Activated CD4-positive, alpha-beta T cell treated with anti-CD3 and anti-CD28 coated beads for 36 hours (primary cell): Measurements from ENCODE around the gene SEPTIN2. TPM values are rescaled to one million over a fixed set of nuclear protein-coding genes. Genes with fewer than 3 reads are reported as not detected.
"Not testable (repeated sequence)": the region's sequence is repeated elsewhere in the genome, so short reads cannot be mapped to it uniquely, and the experiment has no call there.

Experiments
- ATAC-seq: fragments of 200-7000 bp; cut with Tn5 transposase; one replicate; pipeline ENCODE4 v1.10.0; 2021; ENCODE audit warnings: mild to moderate bottlenecking, moderate library complexity
- CTCF ChIA-PET: fragments of 350-600 bp; sonication (Branson Sonifier 250); formaldehyde crosslinking; loops from one replicate; lab custom pipeline; 2021; ENCODE audit warnings: antibody characterized with exemption; lab: Charles Lee
- POLR2A ChIA-PET: fragments of 350-600 bp; sonication (Branson Sonifier 250); formaldehyde crosslinking; loops from one replicate; lab custom pipeline; 2021; ENCODE audit warnings: antibody characterized with exemption, inconsistent platforms; lab: Charles Lee
- DNase-seq: peaks from one replicate; pipeline ENCODE4 v3.0.0-alpha.2; 2020
- H3K27ac Mint-ChIP-seq: one replicate; pipeline ENCODE4 v1.8.0; 2021; ENCODE audit warnings: mixed read lengths
- H3K27me3 Mint-ChIP-seq: one replicate; pipeline ENCODE4 v1.8.0; 2021; ENCODE audit warnings: mixed read lengths
- H3K36me3 Mint-ChIP-seq: one replicate; pipeline ENCODE4 v1.8.0; 2021; ENCODE audit warnings: low read depth, mixed read lengths
- H3K4me1 Mint-ChIP-seq: one replicate; pipeline ENCODE4 v1.8.0; 2021; ENCODE audit warnings: mixed read lengths
- H3K4me3 Mint-ChIP-seq: one replicate; pipeline ENCODE4 v1.8.0; 2021; ENCODE audit warnings: mild to moderate bottlenecking, moderate library complexity, mixed read lengths
- H3K9me3 Mint-ChIP-seq: one replicate; pipeline ENCODE4 v1.8.0; 2021; ENCODE audit warnings: low read depth, mixed read lengths
- intact Hi-C, 2 experiments: fragments of 100-400 bp; cut with DNase I in 1 of 2; cut with micrococcal nuclease in 1 of 2; formaldehyde crosslinking; loops; one replicate each; pipeline versions ENCODE4 v1.14.2 to v1.15.1; 2022 to 2024; cut with DNase I, micrococcal nuclease
- total RNA-seq, 2 experiments: library from RNA; stranded (reverse); gene quantifications; one replicate each; pipeline ENCODE4 v1.2.3, GENCODE V29; 2021

Gene SEPTIN2
- total RNA-seq, 2 experiments from 2014 or later = 161 to 173 TPM

DNA sequence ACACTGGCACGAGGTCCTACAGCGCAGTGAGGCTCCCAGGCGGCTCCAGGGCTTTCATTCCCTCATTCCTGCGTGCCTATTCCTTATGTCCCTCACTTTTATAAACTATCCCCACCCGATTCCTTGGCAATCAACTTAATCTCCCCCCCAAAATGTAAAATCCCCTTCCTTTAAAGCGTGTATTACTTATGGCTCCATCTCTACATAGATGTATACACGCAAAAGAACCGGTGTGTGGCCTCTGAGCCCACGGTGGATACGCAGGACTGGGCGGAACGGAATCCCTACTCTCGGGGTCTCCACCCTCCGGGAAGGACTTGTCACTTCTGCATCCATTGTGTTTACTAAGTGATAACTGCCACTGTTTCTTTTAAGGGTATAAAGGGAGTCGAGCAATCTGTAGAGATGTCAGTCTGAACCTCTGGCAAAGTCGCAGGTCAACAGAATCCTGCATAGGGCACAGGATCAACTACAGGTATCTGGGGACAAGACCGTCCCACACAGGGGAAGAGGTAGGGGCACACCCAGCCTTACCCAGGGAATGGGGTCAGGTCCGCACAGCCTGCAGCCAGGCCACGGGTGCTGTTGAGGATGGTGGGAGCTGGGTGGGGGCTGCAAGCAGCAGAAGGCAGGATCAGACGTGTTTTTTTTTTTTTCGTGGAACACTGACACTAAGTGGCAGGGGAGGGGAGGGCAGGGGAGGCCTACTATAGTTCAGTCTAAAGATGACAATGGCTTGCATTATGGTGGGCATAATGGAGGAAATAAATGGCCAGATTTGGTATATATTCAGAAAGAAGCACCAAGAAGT lies 42.3 kb upstream of the SEPTIN2 start:
- Mint-ChIP-seq H3K4me3 (peak overlapping the region; percentile 60), H3K36me3 (peaks cover 34% of the 10 kb centered on the region), H3K27me3 (no peaks in the 10 kb centered on the region), H3K9me3 (peaks cover 9% of the 10 kb centered on the region), H3K4me1 (peaks cover 47% of the 10 kb centered on the region), H3K27ac (no peak overlapping the region)
- POLR2A ChIA-PET = interaction anchor here (0.6 kb wide), 1 partner anchor 160 kb away, joined by 4 read pairs; no protein-coding TSS in a partner anchor
- DNase-seq = no peak
- peak; percentile 10 for ATAC-seq
- intact Hi-C loops = loop anchor here (2.0 to 5.0 kb wide), 2 partner anchors 44 to 83 kb away; partner anchors contain the start of genes FARP2 (in 1 of the 2), HDLBP (in 1 of the 2) and SEPTIN2 (in 1 of the 2)
- CTCF ChIA-PET = interaction anchor here (0.6 kb wide), 1 partner anchor 20 kb away, joined by 3 read pairs; no protein-coding TSS in a partner anchor

GRCh38 chr2:241274127-241274526 lies 41.6 kb upstream of the SEPTIN2 start:
- POLR2A ChIA-PET = no interaction called here
- Mint-ChIP-seq H3K9me3 (peaks cover 9% of the 10 kb centered on the region), H3K36me3 (peaks cover 34% of the 10 kb centered on the region), H3K27ac (no peak overlapping the region), H3K27me3 (no peaks in the 10 kb centered on the region), H3K4me1 (peaks cover 44% of the 10 kb centered on the region), H3K4me3 (no peak overlapping the region)
- ATAC-seq (no peak), DNase-seq (no peak)
- intact Hi-C loops = loop anchor here in 1 of 2 experiments (5.0 kb wide), 1 partner anchor 43 kb away; the partner anchor contains the start of genes HDLBP and SEPTIN2
- CTCF ChIA-PET = interaction anchor here (0.6 kb wide), 1 partner anchor 19 kb away, joined by 3 read pairs; no protein-coding TSS in a partner anchor

GRCh38 chr2:241275504-241275903 lies 40.2 kb upstream of the SEPTIN2 start:
- Mint-ChIP-seq H3K9me3 (peaks cover 9% of the 10 kb centered on the region), H3K4me1 (peaks cover 40% of the 10 kb centered on the region), H3K27ac (no peak overlapping the region), H3K4me3 (no peak overlapping the region), H3K36me3 (peaks cover 32% of the 10 kb centered on the region), H3K27me3 (no peaks in the 10 kb centered on the region)
- intact Hi-C loops = no loop called here
- ChIA-PET POLR2A (no interaction called here), CTCF (no interaction called here)
- DNase-seq (no peak), ATAC-seq (no peak)

GRCh38 chr2:241275910-241276309 lies 39.8 kb upstream of the SEPTIN2 start:
- ATAC-seq (no peak), DNase-seq (no peak)
- H3K4me3 Mint-ChIP-seq = no peak overlapping the region
- peaks cover 32% of the 10 kb centered on the region for H3K36me3 Mint-ChIP-seq
- no peaks in the 10 kb centered on the region for H3K27me3 Mint-ChIP-seq
- no peak overlapping the region for H3K27ac Mint-ChIP-seq
- ChIA-PET CTCF (interaction anchor here (1.2 kb wide), 1 partner anchor 135 kb away, joined by 3 read pairs; no protein-coding TSS in a partner anchor), POLR2A (no interaction called here)
- peaks cover 38% of the 10 kb centered on the region for H3K4me1 Mint-ChIP-seq
- peaks cover 9% of the 10 kb centered on the region for H3K9me3 Mint-ChIP-seq
- intact Hi-C loops = no loop called here

DNA sequence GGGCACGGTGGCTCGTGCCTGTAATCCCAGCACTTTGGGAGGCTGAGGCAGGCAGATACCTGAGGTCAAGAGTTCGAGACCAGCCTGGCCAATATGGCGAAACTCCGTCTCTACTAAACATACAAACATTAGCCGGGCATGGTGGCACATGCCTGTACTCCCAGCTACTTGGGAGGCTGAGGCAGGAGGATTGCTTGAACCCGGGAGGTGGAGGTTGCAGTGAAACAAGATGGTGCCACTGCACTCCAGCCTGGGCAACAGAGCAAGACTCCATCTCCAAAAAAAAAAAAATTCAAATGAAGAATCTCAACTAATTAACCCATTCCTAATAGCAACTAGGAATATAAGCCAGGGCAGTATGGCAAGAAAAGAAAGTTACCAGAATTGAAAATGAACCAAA lies 37.4 kb upstream of the SEPTIN2 start:
- ATAC-seq, POLR2A ChIA-PET, H3K27me3 Mint-ChIP-seq, intact Hi-C loops, H3K27ac Mint-ChIP-seq, H3K9me3 Mint-ChIP-seq, DNase-seq, H3K4me3 Mint-ChIP-seq, CTCF ChIA-PET: not testable (repeated sequence)
- Mint-ChIP-seq H3K36me3 (peaks cover 30% of the 10 kb centered on the region), H3K4me1 (peaks cover 31% of the 10 kb centered on the region)

DNA sequence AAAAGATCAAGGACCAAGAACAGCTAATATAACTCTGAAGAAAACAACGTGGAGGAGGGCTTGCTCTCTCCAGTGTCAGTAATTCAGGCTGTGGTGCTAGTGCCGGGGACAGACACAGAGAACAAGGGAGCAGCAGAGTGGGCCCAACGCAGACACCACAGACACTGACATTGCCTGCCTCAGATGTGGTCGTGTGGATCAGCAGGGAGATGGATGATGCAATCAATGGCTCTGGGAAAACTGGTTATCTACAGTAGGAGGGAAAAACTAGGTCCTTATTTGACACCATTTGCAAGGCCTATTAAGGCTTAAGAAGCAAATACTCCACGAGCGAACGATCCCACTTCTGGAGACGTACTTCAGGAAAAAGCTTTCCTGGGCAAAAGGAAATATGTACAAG lies 36.3 kb upstream of the SEPTIN2 start:
- Mint-ChIP-seq H3K27me3 (no peaks in the 10 kb centered on the region), H3K36me3 (peaks cover 28% of the 10 kb centered on the region), H3K27ac (no peak overlapping the region), H3K4me3 (no peak overlapping the region), H3K4me1 (peaks cover 27% of the 10 kb centered on the region), H3K9me3 (peaks cover 9% of the 10 kb centered on the region)
- ChIA-PET CTCF (no interaction called here), POLR2A (no interaction called here)
- intact Hi-C loops = no loop called here
- ATAC-seq (no peak), DNase-seq (no peak)

DNA sequence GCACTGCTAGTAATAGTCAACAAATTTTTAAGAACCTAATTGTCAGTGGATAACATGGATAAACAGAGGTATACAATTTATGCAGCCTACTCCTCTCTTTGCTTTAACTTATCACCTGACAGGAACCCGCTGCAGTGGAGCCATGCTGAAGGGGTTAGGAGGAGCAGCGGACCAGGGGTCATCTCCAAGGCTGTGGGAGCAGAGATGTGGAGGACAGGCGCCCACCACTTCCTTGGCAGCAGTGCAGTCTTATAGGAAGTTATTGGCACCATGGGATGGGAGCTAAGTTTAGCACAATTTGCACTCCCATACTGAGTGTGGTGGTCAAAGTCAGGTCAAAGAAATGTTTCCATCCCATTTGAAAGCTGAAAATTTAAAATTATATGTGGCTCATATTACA lies 35.9 kb upstream of the SEPTIN2 start:
- Mint-ChIP-seq H3K27ac (no peak overlapping the region), H3K9me3 (peaks cover 9% of the 10 kb centered on the region), H3K4me3 (no peak overlapping the region), H3K36me3 (peaks cover 27% of the 10 kb centered on the region), H3K4me1 (peaks cover 27% of the 10 kb centered on the region), H3K27me3 (no peaks in the 10 kb centered on the region)
- no peak for ATAC-seq
- DNase-seq = no peak
- CTCF ChIA-PET = no interaction called here
- intact Hi-C loops = no loop called here
- POLR2A ChIA-PET = no interaction called here

- ChIA-PET CTCF (interaction anchor here (1.0 kb wide), 1 partner anchor 78 kb away, joined by 3 read pairs; no protein-coding TSS in a partner anchor), POLR2A (no interaction called here)
- H3K27ac Mint-ChIP-seq = no peak overlapping the region
- no peak overlapping the region for H3K4me3 Mint-ChIP-seq
- no peak for ATAC-seq
- peaks cover 24% of the 10 kb centered on the region for H3K36me3 Mint-ChIP-seq
- H3K9me3 Mint-ChIP-seq = peaks cover 6% of the 10 kb centered on the region
- intact Hi-C loops = no loop called here
- no peak for DNase-seq
- peaks cover 27% of the 10 kb centered on the region for H3K4me1 Mint-ChIP-seq
- H3K27me3 Mint-ChIP-seq = no peaks in the 10 kb centered on the region
Measured at GRCh38 chr2:241280291-241280690, 35.4 kb upstream of the SEPTIN2 start.

DNA sequence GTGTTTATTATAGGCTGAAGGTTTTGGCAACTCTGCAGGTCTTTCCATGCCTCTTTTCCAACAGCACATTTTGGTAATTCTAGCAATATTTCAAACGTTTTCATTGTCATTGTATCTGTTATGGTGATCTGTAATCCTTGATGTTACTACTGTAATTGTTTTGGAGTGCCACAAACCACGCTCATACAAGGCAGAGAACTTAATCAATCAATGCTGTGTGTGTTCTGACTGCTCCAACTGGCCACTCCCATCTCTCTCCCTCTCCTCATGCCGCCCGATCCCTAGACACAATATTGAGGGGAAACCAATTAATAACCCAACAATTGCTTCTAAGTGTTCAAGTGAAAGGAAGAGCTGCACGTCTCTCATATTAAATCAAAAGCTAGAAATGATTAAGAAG lies 33.2 kb upstream of the SEPTIN2 start:
- Mint-ChIP-seq H3K36me3 (peaks cover 11% of the 10 kb centered on the region), H3K4me3 (no peak overlapping the region), H3K27me3 (no peaks in the 10 kb centered on the region), H3K9me3 (no peaks in the 10 kb centered on the region), H3K27ac (no peak overlapping the region), H3K4me1 (peaks cover 27% of the 10 kb centered on the region)
- CTCF ChIA-PET = interaction anchor here (0.6 kb wide), 1 partner anchor 15 kb away, joined by 3 read pairs; no protein-coding TSS in a partner anchor
- POLR2A ChIA-PET = interaction anchor here (0.6 to 0.7 kb wide), 2 partner anchors 10 to 202 kb away, joined by 7 to 10 read pairs; no protein-coding TSS in a partner anchor
- intact Hi-C loops = no loop called here
- no peak for ATAC-seq
- DNase-seq = no peak

- ChIA-PET CTCF (interaction anchor here (0.6 kb wide), 1 partner anchor 417 kb away, joined by 3 read pairs; no protein-coding TSS in a partner anchor), POLR2A (no interaction called here)
- ATAC-seq = no peak
- Mint-ChIP-seq H3K9me3 (no peaks in the 10 kb centered on the region), H3K4me3 (no peak overlapping the region), H3K4me1 (peaks cover 39% of the 10 kb centered on the region), H3K27me3 (no peaks in the 10 kb centered on the region), H3K36me3 (peaks cover 13% of the 10 kb centered on the region), H3K27ac (no peak overlapping the region)
- intact Hi-C loops = no loop called here
- no peak for DNase-seq
Measured at GRCh38 chr2:241285596-241285995, 30.1 kb upstream of the SEPTIN2 start.

GRCh38 chr2:241286348-241287090 lies 29.2 kb upstream of the SEPTIN2 start:
- no peak for DNase-seq

More at GRCh38 chr2:241286348-241287090, 29.2 kb upstream of the SEPTIN2 start:
- Mint-ChIP-seq H3K4me1 (peaks cover 46% of the 10 kb centered on the region), H3K36me3 (peaks cover 13% of the 10 kb centered on the region), H3K9me3 (no peaks in the 10 kb centered on the region), H3K27ac (no peak overlapping the region), H3K27me3 (no peaks in the 10 kb centered on the region), H3K4me3 (no peak overlapping the region)
- ChIA-PET CTCF (no interaction called here), POLR2A (no interaction called here)
- ATAC-seq = no peak
- intact Hi-C loops = no loop called here
